NK-92 treated with Interleukin-12 subunit alpha and Interleukin-12 subunit beta, amount 100 ng/mL, for 24 hours (cell line): ENCODE measurements around the gene CD69.

Experiments used
- DNase-seq: peaks from one replicate; lab custom pipeline; 2025; lab: John Stamatoyannopoulos, UW

Gene CD69

GRCh38 chr12:9781360-9781759, 20.7 kb upstream of the CD69 start:
- DNase-seq, result no peak

GRCh38 chr12:9779209-9779608, 18.5 kb upstream of the CD69 start:
- no peak for DNase-seq

- no peak for DNase-seq
Measured at GRCh38 chr12:9776781-9777180, 16.1 kb upstream of the CD69 start.

- DNase-seq, result no peak
Measured at GRCh38 chr12:9773216-9773877, 12.6 kb upstream of the CD69 start.

- no peak for DNase-seq
Measured at GRCh38 chr12:9763025-9763424, 2.3 kb upstream of the CD69 start.

GRCh38 chr12:9762369-9762768, 1.7 kb upstream of the CD69 start:
- DNase-seq, result no peak

GRCh38 chr12:9761419-9761781, 699 bp upstream of the CD69 start:
- no peak for DNase-seq

- DNase-seq, result no peak
Measured at GRCh38 chr12:9760120-9760519, 581 bp downstream of the CD69 start.

GRCh38 chr12:9759694-9760093, 1.0 kb downstream of the CD69 start:
- no peak for DNase-seq

- no peak for DNase-seq
Measured at GRCh38 chr12:9758119-9758518, 2.6 kb downstream of the CD69 start.

GRCh38 chr12:9757433-9758025, 3.2 kb downstream of the CD69 start:
- DNase-seq, result no peak

- no peak for DNase-seq
Measured at GRCh38 chr12:9756706-9757105, 4.0 kb downstream of the CD69 start.

- DNase-seq, result no peak
Measured at GRCh38 chr12:9756170-9756569, 4.5 kb downstream of the CD69 start.

GRCh38 chr12:9755567-9755966, 5.1 kb downstream of the CD69 start:
- DNase-seq, result no peak

GRCh38 chr12:9755035-9755434, 5.7 kb downstream of the CD69 start:
- no peak for DNase-seq

- no peak for DNase-seq
Measured at GRCh38 chr12:9754099-9754927, 6.4 kb downstream of the CD69 start.

GRCh38 chr12:9753498-9753897, 7.2 kb downstream of the CD69 start:
- DNase-seq, result no peak

- no peak for DNase-seq
Measured at GRCh38 chr12:9753073-9753472, 7.6 kb downstream of the CD69 start.

GRCh38 chr12:9752145-9752933, 8.4 kb downstream of the CD69 start:
- DNase-seq, result no peak

- no peak for DNase-seq
Measured at GRCh38 chr12:9751204-9752144, 9.2 kb downstream of the CD69 start.
